ENCODE measurements around the gene LINGO4.

Gene LINGO4

GRCh38 chr1:151814426-151814825 is 9.2 kb upstream of the LINGO4 start:
- no peak for DNase-seq (ENCODE audit: low read depth)

GRCh38 chr1:151813271-151813977 is 8.2 kb upstream of the LINGO4 start:
- DNase-seq (ENCODE audit: low read depth): no peak

- peak; percentile 9 for DNase-seq (ENCODE audit: low read depth)
Observed at GRCh38 chr1:151811181-151811580, 6.0 kb upstream of the LINGO4 start.

GRCh38 chr1:151809985-151810556 is 4.9 kb upstream of the LINGO4 start:
- DNase-seq (ENCODE audit: low read depth): no peak

GRCh38 chr1:151809290-151809984 is 4.2 kb upstream of the LINGO4 start:
- DNase-seq (ENCODE audit: low read depth): no peak

- no peak for DNase-seq (ENCODE audit: low read depth)
Observed at GRCh38 chr1:151807766-151808165, 2.5 kb upstream of the LINGO4 start.

- DNase-seq (ENCODE audit: low read depth): no peak
Observed at GRCh38 chr1:151807131-151807530, 1.9 kb upstream of the LINGO4 start.

GRCh38 chr1:151806170-151806569 is 951 bp upstream of the LINGO4 start:
- no peak for DNase-seq (ENCODE audit: low read depth)

GRCh38 chr1:151803915-151804314 is 1.3 kb downstream of the LINGO4 start:
- DNase-seq (ENCODE audit: low read depth): no peak

GRCh38 chr1:151803164-151803563 is 2.1 kb downstream of the LINGO4 start:
- no peak for DNase-seq (ENCODE audit: low read depth)

GRCh38 chr1:151802372-151802771 is 2.8 kb downstream of the LINGO4 start:
- DNase-seq (ENCODE audit: low read depth): no peak

GRCh38 chr1:151801846-151802245 is 3.4 kb downstream of the LINGO4 start:
- no peak for DNase-seq (ENCODE audit: low read depth)

GRCh38 chr1:151801310-151801820 is 3.9 kb downstream of the LINGO4 start:
- DNase-seq (ENCODE audit: low read depth): no peak

- no peak for DNase-seq (ENCODE audit: low read depth)
Observed at GRCh38 chr1:151800830-151801229, 4.4 kb downstream of the LINGO4 start.

- DNase-seq (ENCODE audit: low read depth): peak; percentile 3
Observed at GRCh38 chr1:151799179-151800022, 5.8 kb downstream of the LINGO4 start.

- DNase-seq (ENCODE audit: low read depth): no peak
Observed at GRCh38 chr1:151798571-151798970, 6.6 kb downstream of the LINGO4 start.

GRCh38 chr1:151790940-151791651 is 14.1 kb downstream of the LINGO4 start:
- DNase-seq (ENCODE audit: low read depth): peak; percentile 24

GRCh38 chr1:151790071-151790939 is 14.9 kb downstream of the LINGO4 start, which contains the start of gene TDRKH:
Gene TDRKH, minus strand, starts transcription at chr1:151790500. Its CDS starts 7,478 bp downstream, at chr1:151783022.
- DNase-seq (ENCODE audit: low read depth): peak; percentile 100

GRCh38 chr1:151787689-151788088 is 17.5 kb downstream of the LINGO4 start:
- DNase-seq (ENCODE audit: low read depth): no peak

GRCh38 chr1:151783796-151784195 is 21.4 kb downstream of the LINGO4 start:
- DNase-seq (ENCODE audit: low read depth): no peak

All from iris pigment epithelial cell (primary cell).